GM12878 (cell line): ENCODE measurements around the gene ABHD2.

ENCODE experiments used
- CHD4 ChIP-seq: fragments of 200-600 bp; sonication (generic); IDR thresholded peaks from 2 replicates; pipeline ENCODE4 v1.6.1; 2016; ENCODE audit warnings: mild to moderate bottlenecking
- REST ChIP-seq: IDR thresholded peaks from 2 replicates; pipeline ENCODE4 v1.6.1; 2012; ENCODE audit warnings: mild to moderate bottlenecking, low read depth, low read length
- SMARCA5 ChIP-seq: fragments of 450-650 bp; IDR thresholded peaks from 2 replicates; pipeline ENCODE4 v1.6.1; 2017; ENCODE audit warnings: mild to moderate bottlenecking
- TARDBP ChIP-seq: IDR thresholded peaks from 2 replicates; pipeline ENCODE4 v1.6.1; 2016; ENCODE audit warnings: borderline replicate concordance

- TF ChIP-seq SMARCA5, result no peak
- no peak for TF ChIP-seq REST
- TF ChIP-seq CHD4, result no peak
- TF ChIP-seq TARDBP, result no peak
Measured at GRCh38 chr15:89149501-89150101, 61.3 kb downstream of the ABHD2 start.
